Measurements from ENCODE around the gene GFER. TPM values are rescaled to one million over a fixed set of nuclear protein-coding genes. Genes with fewer than 3 reads are reported as not detected.
"Not testable (repeated sequence)": the region's sequence is repeated elsewhere in the genome, so short reads cannot be mapped to it uniquely, and the experiment has no call there.

Gene GFER
- total RNA-seq, 1 donor from 2014 or later: 18.7 TPM

- not testable (repeated sequence) for DNase-seq (ENCODE audit: extremely low read depth, low read depth, low spot score)
Measured at GRCh38 chr16:1957434-1958142, 26.4 kb upstream of the GFER start.

- not testable (repeated sequence) for DNase-seq (ENCODE audit: extremely low read depth, low read depth, low spot score)
Measured at GRCh38 chr16:1958143-1958491, 25.9 kb upstream of the GFER start.

DNA sequence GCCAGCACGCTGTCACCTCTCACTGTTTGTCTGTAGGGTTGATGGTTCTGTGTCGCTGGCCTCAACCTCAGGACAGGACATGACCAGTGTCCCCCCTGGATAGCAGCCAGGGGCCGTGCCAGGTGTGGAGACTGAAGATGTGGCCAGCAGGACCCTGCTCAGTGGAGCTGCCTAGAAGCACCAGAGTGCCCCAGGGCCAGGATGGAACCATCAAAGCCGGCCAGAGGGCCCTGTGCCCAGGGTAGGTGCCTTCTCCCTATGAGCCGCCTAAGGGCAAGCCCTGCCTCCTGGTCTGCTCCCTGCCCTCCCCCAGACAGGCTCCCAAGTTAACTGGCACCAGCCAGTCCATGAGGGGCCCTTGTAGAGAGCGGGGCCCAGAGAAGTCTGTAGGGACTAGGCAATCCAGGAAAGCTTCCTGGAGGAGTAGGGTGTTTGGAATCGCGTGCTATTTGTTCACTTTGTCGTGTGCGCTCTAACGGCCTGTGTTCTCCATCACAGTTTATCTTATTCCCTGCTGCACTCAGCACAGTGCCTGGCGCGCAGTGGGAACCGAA, 25.2 kb upstream of the GFER start:
- DNase-seq (ENCODE audit: extremely low read depth, low read depth, low spot score): no peak

DNA sequence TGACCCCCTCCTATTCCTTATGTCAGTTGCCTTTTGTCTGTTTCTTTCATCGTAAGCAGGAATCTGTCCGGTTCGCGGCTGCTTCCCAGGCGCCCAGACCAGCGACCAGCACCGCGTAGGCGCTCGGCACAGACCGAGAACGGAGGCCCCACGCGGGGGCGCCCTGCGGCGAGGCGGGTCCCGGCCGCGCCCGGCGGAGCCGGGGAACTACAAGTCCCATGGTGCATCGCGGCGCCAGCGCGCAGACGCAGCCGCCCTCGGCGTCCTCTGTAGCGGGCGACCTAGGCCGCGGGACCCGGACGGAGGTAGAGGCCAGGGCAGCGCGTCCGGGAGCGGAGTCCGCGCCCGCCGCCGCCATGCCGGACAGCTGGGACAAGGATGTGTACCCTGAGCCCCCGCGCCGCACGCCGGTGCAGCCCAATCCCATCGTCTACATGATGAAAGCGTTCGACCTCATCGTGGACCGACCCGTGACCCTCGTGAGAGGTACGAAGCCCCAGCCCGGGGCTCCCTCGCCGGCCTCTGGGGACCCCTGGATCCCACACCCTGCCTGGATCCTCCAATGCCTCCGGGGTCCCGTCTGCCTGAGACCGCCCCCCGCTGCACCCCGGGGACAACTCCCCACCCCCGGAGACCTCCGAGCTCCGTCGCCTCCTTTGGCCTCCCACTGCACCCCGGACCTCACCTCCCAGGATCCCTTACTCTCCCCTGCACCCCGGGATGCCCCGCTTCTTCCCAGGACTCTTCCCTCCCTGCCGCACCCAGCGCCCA, 24.5 kb upstream of the GFER start, which contains the start of gene NDUFB10:
NDUFB10 (plus strand) TSS at position 270 of the 771 bp plus-strand sequence; CDS start at position 357, 87 bp downstream.
- DNase-seq (ENCODE audit: extremely low read depth, low read depth, low spot score): no peak

DNA sequence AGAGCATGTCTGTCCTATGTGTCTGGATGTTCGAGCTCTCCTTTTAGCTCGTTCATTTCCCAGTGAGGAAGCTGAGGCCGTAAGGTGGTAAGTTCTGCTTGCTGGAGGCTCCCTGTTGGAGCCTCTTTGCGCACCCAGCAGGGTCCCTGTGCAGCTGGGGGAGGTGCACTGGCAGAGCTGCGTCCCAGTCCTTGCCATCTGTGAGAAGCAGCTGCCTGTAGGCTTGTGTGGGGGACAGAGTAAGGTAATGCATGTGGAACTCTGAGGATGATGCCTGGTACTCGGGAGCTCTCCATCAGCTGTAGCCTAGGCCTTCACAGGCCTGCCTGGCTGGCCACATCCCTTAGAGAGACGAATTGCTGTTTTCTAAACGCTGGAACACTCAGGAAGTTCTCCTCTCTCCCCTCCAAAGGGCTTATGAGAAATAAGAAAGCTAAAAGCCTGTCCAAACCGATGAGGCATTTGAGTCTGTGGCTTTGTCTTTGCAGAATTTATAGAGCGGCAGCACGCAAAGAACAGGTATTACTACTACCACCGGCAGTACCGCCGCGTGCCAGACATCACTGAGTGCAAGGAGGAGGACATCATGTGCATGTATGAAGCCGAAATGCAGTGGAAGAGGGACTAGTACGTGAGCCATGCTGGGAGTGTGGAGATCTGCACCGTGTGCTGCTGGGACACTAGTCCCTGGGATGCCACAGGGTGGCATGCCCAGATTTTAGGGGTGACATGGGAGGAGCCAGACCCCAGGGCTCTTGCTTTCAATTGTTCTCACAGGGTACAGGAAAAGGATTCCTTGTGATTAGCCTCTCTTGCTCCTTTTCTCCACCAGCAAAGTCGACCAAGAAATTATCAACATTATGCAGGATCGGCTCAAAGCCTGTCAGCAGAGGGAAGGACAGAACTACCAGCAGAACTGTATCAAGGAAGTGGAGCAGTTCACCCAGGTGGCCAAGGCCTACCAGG, 23.0 kb upstream of the GFER start:
- DNase-seq (ENCODE audit: extremely low read depth, low read depth, low spot score): no peak

DNA sequence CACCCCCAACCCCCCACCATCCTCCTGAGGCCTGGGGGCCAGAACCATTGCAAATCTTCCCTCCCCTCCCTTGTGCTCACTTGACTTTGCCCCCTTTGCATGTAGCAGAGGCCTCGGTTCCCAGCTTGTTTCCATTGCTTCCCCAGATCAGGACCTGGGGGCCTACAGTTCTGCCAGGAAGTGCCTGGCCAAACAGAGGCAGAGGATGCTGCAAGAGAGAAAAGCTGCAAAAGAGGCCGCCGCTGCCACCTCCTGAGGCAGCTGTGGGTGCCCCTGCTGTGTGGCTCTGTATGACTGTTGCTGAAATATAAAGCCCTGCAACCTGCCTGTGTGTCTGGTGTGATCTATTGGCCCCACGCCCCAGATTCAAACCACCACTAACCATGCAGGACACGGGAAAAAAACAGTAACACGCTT, 22.3 kb upstream of the GFER start:
- DNase-seq (ENCODE audit: extremely low read depth, low read depth, low spot score): no peak

DNA sequence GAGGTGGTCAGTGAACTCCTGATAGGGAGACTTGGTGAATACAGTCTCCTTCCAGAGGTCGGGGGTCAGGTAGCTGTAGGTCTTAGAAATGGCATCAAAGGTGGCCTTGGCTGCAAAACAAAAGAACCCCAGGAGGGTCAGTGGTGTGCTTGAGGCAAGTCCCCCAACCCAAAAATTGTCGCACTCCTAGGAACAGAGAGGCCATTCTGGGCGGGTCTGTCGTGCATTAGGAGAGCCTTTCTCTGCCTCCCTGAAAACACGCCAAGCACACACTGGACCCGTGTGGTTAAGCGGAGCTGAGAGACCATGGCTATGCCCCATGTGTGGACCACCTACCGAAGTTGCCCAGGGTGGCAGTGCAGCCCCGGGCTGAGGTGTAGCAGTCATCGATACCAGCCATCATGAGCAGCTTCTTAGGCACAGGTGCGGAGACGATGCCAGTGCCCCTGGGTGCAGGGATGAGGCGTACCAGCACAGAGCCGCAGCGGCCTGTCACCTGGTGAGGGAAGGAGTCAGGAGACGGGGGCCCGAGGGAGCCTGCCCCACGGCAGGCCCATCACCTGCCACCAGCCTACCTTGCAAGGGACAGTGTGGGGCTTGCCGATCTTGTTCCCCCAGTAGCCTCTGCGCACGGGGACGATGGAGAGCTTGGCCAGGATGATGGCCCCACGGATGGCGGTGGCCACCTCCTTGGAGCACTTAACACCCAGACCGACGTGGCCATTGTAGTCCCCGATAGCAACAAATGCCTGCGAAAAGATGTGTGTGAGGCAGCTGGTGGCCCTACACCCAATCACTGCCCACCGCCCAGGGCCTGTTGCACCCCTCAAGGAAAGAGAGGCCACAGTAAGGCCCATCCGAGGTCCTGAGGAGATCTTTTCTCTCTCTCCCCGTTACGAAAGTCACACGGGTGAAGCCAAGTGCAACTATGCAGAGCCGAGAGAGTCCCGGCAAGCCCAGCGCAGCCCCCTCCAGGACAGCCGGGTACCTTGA, 21.5 kb upstream of the GFER start:
- not testable (repeated sequence) for DNase-seq (ENCODE audit: extremely low read depth, low read depth, low spot score)

DNA sequence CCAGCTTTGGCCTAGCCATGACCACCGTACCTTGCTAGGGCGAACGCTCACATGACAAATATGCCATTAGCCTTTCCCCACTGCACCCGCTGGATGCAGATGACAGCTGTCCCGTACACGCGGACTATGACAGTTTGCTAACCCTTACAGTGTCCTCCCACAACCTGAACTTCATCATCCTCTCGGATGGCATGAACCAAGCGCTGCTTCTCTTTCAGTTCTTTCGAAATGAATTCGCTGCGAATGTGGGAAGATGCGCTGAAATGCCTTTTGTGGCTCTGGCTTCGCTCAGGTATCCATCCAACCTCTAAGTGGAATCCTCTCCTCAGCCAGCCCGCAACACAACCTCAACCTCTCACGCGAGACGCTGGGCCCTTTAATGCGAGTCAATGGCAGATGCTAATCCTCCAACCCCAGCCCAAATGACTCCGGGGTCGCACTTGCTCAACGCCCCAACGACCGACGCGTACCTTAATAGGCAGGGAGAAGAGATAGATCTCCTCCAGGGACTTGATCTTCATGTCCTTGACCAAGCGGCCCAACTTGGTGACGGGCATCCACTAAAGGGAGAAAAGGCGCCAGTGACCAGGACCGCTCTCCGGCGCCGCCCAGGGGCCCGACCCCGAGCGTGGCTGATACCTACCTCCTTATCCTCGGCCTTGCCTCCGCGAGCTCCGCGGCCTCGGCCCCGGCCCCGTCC, 20.0 kb upstream of the GFER start:
- no peak for DNase-seq (ENCODE audit: extremely low read depth, low read depth, low spot score)

GRCh38 chr16:1964506-1965395, 19.2 kb upstream of the GFER start, which contains the start of gene RPS2:
TSS of gene RPS2 (minus strand) at chr16:1964826. CDS start at chr16:1964625, 201 bp downstream.
- peak; percentile 87 for DNase-seq (ENCODE audit: extremely low read depth, low read depth, low spot score)

- no peak for DNase-seq (ENCODE audit: extremely low read depth, low read depth, low spot score)
Measured at GRCh38 chr16:1965396-1966001, 18.5 kb upstream of the GFER start.

- no peak for DNase-seq (ENCODE audit: extremely low read depth, low read depth, low spot score)
Measured at GRCh38 chr16:1966460-1966859, 17.5 kb upstream of the GFER start, which contains the start of gene RNF151. TSS of gene RNF151 (plus strand) at chr16:1966856. CDS start at chr16:1966882, 26 bp downstream.

DNA sequence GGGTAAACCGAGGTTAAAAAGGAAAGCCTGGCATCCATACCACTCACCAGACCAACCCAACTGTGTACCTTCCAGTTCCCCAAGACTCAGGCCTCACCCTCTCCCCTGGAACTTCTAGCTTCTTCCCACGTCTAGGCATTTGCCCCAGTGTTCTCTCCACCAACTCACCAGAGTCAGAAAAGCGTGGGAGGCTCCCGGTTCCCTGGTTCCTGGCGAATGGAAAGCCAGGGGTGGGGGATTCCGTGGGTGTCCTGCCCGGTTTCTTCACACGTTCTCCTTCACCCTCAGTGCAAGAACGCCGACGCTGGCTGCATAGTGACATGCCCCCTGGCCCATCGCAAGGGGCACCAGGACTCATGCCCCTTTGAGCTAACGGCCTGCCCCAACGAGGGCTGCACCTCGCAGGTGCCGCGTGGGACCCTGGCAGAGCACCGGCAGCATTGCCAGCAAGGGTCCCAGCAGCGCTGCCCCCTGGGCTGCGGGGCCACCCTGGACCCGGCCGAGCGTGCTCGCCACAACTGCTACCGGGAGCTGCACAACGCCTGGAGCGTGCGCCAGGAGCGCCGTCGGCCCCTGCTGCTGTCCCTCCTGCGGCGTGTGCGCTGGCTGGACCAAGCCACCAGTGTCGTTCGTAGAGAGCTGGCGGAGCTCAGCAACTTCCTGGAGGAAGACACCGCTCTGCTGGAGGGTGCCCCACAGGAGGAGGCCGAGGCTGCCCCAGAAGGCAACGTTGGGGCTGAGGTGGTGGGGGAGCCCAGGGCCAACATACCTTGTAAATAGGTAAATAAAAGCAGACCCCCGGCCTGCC, 15.6 kb upstream of the GFER start:
- no peak for DNase-seq (ENCODE audit: extremely low read depth, low read depth, low spot score)

DNA sequence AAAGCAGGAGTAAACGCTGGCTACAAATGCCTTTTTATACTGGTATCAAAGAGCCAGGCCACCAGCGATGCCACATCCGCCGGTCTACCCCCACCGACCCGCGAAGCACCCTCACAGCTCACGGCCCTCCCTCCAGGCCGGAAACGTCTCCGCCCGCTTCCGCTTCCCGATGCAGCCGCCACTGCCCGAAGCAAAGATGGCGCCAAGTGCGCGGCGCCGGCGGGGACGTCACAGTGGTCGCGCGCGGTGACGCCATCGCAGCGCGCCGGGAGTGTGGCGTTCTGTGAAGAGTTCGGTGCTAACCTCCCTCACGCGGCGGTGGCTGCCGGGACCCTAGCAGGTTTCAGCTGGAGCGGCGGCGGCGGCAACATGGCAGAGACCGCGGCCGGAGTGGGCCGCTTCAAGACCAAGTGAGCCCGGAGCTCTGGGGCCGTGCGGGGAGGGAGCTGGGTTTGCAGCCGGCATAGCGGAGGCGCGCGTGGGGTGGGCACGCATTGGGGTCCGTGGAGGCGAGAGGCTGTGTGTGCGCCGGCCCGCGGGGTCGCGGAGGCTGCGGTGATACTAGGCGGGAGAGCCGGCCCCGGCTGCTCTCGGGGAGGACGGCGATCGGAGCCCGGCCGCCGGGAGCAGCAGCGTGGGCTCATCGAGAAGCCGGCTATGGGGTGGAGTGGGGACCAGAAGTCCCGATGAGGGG, 12.1 kb upstream of the GFER start, which contains the start of gene TBL3:
TBL3 (plus strand) TSS at position 258 of the 694 bp plus-strand sequence; CDS start at position 370, 112 bp downstream.
- no peak for DNase-seq (ENCODE audit: extremely low read depth, low read depth, low spot score)

DNA sequence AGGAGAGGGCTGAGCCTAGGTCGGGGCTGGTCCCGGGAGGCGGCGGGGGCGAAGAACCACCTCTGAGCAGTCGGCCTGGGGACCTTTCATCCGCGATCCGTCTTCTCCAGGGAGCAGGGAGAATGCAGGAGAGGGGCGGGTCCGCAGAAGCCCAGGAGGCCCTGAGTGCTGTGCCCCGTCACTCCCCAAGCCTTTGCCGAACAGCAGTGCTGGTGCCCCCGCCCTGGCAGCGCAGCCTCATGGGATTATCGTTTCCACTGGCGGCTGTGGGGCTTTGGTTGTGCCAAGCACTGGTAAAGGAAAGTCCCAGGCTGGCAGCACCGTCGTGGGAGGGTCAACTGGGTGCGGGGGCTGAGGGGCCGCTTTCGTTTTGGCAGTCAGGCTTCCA, 11.5 kb upstream of the GFER start:
- DNase-seq (ENCODE audit: extremely low read depth, low read depth, low spot score): no peak

GRCh38 chr16:1973461-1974156, 10.4 kb upstream of the GFER start:
- DNase-seq (ENCODE audit: extremely low read depth, low read depth, low spot score): no peak
